ENCODE data around the gene MRPL11.
A peak's percentile ranks its signal among the peaks of the same experiment; 100 is the strongest.

MRPL11 gene

DNA sequence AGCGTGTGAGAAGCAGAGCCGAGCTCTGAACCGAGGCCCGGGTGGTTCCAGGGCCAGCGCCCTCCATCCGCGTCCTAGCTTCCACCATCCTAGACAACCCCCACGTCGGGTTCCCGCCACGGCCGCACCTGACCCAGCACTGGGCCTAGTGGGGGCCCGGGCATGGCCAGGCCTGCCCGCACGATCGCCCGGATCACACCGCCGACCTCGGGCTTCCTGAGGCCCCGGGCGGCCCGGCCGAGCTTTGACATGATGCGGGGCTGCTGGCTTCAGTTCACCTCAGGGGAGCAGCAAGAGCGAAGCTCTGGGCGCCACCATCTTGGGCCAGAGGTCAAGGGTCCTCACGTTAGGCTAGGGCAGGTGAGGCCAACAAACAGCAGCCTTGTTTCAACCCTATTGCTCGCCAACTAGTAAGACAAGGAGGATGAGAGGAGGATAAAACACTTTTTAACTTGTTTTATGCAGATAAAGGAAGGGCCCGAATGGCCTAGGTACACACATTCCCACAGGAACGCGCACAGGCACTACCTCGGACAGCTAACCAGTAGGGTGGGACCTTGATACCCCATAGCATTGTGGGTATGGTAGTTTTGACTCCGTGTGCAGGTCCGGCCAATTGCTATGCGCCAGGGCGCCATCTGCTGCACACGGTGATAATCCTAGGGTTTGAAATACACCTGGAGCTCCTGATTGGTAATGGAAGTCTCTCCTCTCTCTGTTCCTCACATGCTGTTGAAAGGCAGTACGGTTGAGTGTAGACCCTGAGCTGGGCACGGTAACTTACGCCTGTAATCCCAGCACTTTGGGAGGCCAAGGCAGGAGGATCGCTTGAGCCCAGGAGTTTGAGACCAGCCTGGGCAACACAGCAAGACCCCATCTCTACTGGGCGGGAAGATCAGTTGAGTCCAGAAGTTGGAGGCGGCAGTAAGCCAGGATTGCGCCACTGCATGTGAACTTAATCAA, at the start of gene MRPL11:
MRPL11 (minus strand) TSS at position 345 of the 963 bp plus-strand sequence; CDS start at position 251, 94 bp downstream.
- DNase-seq (ENCODE audit: low read depth): peak; percentile 83

- DNase-seq (ENCODE audit: low read depth): no peak
Observed at GRCh38 chr11:66484806-66485380, 46.2 kb upstream of the MRPL11 start.

DNA sequence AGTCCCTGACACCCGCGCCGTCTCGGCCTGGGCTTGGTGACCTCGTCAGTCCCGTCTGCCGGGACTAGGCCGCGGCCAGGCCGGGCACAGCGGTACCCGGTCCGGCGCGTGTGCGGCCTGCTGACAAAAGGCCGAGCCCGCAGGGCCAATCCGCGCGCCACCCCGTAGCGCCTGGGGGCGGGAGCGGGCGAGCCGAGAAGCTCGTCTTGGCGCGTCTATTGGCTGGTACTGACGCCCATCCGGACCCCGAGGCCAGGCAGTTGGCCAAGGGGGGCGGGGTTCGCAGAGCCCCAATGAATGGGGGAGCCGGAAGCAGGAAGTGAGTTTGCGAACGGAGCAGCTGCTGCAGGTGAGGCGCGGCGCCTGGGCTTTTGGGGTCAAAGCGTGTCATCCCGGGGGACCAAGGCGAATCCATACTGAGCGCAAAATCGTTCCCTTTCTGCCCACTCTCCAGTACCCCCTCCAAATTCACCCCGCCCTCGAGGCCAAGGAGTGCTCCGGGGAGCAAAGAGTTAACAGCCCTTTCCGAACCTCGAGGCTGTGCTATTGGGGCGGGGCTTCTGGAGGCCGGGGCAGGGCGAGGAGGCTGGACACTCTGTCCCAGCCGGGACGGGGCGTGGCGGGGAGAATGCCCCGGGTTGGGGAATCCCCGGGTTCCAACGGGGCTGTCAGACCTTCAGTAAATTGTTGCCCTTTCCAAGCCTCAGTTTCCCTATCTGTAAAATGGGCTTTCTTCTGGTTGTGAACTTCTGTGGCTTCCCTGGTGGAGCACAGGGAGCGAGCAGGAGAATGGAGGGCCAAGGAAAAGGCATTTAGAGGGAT, 41.7 kb upstream of the MRPL11 start, which contains the start of gene DPP3:
DPP3 (plus strand) TSS at position 318 of the 822 bp plus-strand sequence. CDS start 1,767 bp downstream, outside the sequence.
- peak; percentile 91 for DNase-seq (ENCODE audit: low read depth)

GRCh38 chr11:66479394-66480116, 40.9 kb upstream of the MRPL11 start:
- DNase-seq (ENCODE audit: low read depth): no peak

GRCh38 chr11:66478729-66479393, 40.2 kb upstream of the MRPL11 start:
- DNase-seq (ENCODE audit: low read depth): no peak

DNA sequence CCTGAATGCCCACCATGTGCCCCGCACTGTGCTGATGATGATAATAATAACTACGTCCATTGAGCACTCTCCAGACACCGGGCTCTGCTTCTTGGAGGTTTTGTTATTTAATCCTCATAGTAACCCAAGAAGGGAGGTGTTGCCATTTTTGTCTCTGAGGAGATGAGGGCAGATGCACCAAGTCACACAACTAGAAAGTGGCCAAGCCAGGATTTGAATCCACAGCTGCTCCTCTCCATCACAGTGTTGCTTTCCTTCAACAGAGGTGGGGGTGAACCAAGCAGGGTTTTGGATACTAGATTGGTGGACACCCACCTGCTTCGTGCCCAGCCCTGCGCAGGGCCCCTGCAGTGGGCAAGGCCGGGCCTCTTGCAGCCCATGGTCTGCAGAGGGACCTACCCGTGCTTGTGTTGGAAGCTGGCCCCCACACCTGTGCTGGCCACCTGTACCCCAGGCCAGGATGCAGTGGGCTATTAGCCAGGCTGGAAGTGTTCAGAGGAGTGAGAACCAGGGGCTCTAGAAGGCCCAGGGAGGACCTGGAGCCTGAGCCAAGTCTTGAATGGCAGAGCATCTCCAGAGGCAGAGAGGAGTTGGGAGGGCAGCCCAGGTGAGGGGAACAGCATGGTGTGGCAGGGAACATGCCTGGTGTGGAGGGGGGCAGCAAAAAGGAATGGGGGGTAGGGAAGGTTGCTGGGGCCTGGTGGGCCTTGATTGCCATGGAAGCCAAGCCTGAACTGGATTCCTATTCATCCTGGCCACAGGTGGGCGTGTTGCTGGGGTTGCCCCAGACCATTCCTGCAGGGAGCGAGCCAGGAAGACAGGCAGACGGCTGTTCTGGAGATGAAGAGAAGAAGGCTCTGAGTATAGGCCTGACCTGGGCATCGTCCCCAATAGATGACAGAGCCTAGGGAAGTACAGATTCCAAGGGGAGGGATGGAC, 38.9 kb upstream of the MRPL11 start:
- no peak for DNase-seq (ENCODE audit: low read depth)

GRCh38 chr11:66476841-66477251, 38.2 kb upstream of the MRPL11 start:
- no peak for DNase-seq (ENCODE audit: low read depth)

- no peak for DNase-seq (ENCODE audit: low read depth)
Observed at GRCh38 chr11:66476173-66476840, 37.7 kb upstream of the MRPL11 start.

DNA sequence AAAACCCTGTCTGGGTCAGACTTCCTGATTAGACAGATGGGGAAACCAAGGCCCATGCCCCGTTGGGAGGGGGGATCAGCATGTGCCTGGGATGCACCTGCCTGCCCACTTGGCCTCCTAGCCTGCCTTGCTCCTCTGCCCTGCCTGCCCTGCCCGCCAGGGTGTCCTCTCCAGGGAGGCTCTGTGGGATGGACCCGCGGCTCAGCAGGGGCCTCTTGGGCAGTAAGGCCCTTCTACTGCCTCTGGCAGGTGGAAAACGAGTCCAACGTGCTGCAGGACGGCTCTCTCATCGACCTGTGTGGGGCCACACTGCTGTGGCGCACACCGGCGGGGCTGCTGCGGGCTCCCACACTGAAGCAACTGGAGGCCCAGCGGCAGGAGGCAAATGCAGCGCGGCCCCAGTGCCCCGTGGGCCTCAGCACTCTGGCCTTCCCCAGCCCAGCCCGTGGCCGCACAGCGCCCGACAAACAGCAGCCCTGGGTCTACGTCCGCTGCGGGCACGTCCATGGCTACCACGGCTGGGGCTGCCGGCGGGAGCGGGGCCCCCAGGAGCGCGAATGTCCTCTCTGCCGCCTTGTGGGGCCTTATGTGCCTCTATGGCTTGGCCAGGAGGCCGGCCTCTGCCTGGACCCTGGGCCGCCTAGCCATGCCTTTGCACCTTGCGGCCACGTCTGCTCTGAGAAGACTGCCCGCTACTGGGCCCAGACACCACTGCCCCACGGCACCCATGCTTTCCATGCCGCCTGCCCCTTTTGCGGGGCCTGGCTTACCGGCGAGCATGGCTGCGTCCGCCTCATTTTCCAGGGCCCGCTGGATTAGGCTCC, 36.9 kb upstream of the MRPL11 start:
- no peak for DNase-seq (ENCODE audit: low read depth)

DNA sequence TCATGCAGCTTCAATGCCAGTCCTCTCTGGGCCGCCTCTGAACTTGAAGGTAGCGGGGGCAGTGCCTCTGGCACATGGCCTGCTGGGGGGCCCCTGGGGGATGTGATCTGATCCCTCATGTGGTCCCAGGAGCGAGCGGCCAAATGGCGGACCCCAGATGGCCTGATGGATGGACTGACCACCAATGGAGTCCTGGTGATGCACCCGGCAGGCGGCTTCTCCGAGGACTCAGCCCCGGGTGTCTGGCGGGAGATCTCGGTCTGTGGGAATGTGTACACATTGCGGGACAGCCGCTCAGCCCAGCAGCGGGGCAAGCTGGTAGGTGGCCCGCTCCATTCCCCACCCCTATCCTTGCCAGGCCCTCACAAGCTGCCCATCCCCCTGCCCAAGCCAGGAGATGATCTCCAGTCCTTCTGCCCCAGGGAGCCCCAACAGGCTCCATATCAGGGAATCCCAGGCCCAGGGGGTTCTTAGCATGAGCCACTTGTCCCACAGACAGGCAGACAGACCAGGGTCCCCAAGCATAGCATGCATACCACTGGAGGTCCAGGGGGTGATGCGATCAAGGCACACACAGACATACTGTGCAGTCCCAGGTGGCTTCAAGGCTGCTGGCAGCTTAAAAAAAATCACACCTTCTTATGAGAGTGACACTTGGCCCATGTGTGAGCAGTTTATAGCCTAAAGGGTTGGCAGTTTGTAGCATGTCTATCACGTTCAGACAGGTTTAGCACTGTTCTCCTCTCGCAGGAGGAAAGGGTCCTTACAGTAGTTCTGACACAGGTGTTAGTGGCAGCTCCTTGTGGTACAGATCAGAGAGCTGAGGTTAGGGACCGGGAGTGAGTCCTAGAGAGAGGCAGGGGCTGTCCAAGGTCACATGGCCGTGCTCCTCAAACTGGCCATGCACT, 35.2 kb upstream of the MRPL11 start:
- DNase-seq (ENCODE audit: low read depth): no peak

DNA sequence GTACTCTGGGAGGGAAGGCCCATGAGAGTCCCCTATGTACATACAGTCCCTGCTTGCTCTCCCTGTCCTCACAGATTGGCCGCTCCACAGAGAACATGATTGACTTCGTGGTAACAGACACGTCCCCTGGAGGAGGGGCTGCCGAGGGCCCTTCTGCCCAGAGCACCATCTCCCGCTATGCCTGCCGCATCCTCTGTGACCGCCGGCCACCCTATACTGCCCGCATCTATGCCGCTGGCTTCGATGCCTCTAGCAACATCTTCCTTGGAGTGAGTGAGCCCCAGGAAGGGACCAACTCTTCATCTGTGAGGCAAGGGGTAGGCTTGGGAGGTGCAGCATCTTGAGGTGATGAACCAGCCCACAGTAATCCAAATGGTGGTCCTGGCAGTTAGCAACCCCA, 34.5 kb upstream of the MRPL11 start:
- DNase-seq (ENCODE audit: low read depth): no peak

GRCh38 chr11:66472054-66472453, 33.4 kb upstream of the MRPL11 start:
- DNase-seq (ENCODE audit: low read depth): no peak

- no peak for DNase-seq (ENCODE audit: low read depth)
Observed at GRCh38 chr11:66471142-66471541, 32.5 kb upstream of the MRPL11 start.

DNA sequence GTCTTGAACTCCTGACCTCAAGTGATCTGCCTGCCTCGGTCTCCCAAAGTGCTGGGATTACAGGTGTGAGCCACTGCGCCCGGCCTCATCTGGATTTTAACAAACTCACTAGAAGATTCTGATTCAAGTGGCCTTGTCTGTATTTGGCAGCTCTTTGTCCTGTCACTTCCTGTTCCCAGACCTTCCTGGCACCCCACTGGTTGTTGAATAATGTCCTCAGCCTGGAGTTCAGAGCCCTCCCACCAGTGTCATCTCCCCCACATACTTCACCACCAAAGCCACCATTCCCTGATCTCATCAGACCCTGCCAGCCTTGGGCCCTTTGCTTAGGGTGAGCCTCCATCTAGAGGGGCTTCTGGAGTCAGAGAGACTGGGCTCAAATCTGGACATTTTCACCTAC, 31.4 kb upstream of the MRPL11 start:
- no peak for DNase-seq (ENCODE audit: low read depth)

DNA sequence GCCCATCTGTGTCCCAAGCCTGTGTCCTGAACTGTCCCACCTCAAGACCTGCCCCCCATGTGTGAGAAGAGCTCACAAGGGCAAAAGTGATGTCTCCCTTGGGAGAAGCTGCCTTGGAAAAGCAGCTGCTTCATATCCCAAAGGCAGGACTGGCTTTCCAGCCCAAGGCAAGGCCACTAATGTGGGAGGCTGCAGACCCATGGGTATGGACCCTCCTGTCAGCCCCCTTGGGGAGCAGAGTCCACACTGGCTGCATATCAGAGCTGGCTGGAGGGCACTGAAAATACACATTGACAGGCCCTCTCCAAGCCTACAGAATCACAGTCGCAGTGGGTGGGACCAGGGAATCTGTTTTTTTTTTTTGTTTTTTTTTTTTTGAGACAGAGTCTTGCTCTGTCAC, 30.8 kb upstream of the MRPL11 start:
- DNase-seq (ENCODE audit: low read depth): no peak

- no peak for DNase-seq (ENCODE audit: low read depth)
Observed at GRCh38 chr11:66468691-66469090, 30.0 kb upstream of the MRPL11 start.

- DNase-seq (ENCODE audit: low read depth): no peak
Observed at GRCh38 chr11:66467756-66468155, 29.1 kb upstream of the MRPL11 start.

Measured in GM04504 (cell line).